Activated naive CD4-positive, alpha-beta T cell treated with anti-CD3 and anti-CD28 coated beads, Interleukin-2, amount 10 ng/mL, durations not matched to agents 7 days and 5 days (primary cell): ENCODE results near the gene DYNC1I1.

ENCODE experiments used
- CTCF ChIA-PET: fragments of 350-600 bp; sonication (Branson Sonifier 250); formaldehyde crosslinking; loops from one replicate; lab custom pipeline; 2021; ENCODE audit warnings: antibody characterized with exemption; lab: Charles Lee
- DNase-seq: peaks from one replicate; pipeline ENCODE4 v3.0.0-alpha.2; 2020
- H3K27ac Mint-ChIP-seq: one replicate; pipeline ENCODE4 v1.8.0; 2021; ENCODE audit warnings: mild to moderate bottlenecking, moderate library complexity, mixed read lengths
- H3K27me3 Mint-ChIP-seq: one replicate; pipeline ENCODE4 v1.8.0; 2021; ENCODE audit warnings: mild to moderate bottlenecking, mixed read lengths
- H3K36me3 Mint-ChIP-seq: one replicate; pipeline ENCODE4 v1.8.0; 2021; ENCODE audit warnings: mixed read lengths
- H3K4me1 Mint-ChIP-seq: one replicate; pipeline ENCODE4 v1.8.0; 2021; ENCODE audit warnings: mixed read lengths
- H3K4me3 Mint-ChIP-seq: one replicate; pipeline ENCODE4 v1.8.0; 2021; ENCODE audit warnings: mild to moderate bottlenecking, moderate library complexity, mixed read lengths
- H3K9me3 Mint-ChIP-seq: one replicate; pipeline ENCODE4 v1.8.0; 2021; ENCODE audit warnings: mixed read lengths

Gene DYNC1I1

GRCh38 chr7:95859429-95859828 is 87.1 kb downstream of the DYNC1I1 start:
- no peaks in the 10 kb centered on the region for H3K36me3 Mint-ChIP-seq
- H3K27me3 Mint-ChIP-seq, result no peaks in the 10 kb centered on the region
- DNase-seq, result no peak
- CTCF ChIA-PET, result no interaction called here
- no peaks in the 10 kb centered on the region for H3K9me3 Mint-ChIP-seq
- no peaks in the 10 kb centered on the region for H3K4me1 Mint-ChIP-seq
- H3K27ac Mint-ChIP-seq, result no peak overlapping the region
- H3K4me3 Mint-ChIP-seq, result no peak overlapping the region

GRCh38 chr7:95861041-95861440 is 88.7 kb downstream of the DYNC1I1 start:
- Mint-ChIP-seq H3K9me3 (no peaks in the 10 kb centered on the region), H3K27me3 (no peaks in the 10 kb centered on the region), H3K27ac (no peak overlapping the region), H3K36me3 (no peaks in the 10 kb centered on the region), H3K4me3 (no peak overlapping the region), H3K4me1 (no peaks in the 10 kb centered on the region)
- DNase-seq, result no peak
- CTCF ChIA-PET, result interaction anchor here (0.8 kb wide), 1 partner anchor 11 kb away, joined by 3 read pairs; no protein-coding TSS in a partner anchor

DNA sequence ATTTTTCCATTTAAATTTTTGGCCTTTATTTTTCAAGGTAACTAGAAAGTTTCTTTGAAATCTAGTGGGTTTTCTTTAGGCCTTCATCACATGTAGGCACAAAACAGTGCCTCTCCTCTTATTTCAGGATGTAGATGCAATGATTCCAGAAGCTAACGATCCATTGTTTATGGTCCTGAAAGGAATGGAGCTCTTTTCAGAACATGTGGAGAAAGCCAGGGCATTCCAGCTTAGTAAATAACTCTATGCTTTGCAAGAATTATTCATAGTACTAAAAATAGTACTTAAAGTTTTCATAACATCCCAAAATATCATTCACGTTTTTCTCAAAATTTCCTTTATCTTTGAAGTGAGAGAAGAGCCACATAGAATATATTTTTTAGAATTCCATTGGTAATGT is 91.3 kb downstream of the DYNC1I1 start:
- no peak overlapping the region for H3K27ac Mint-ChIP-seq
- no peaks in the 10 kb centered on the region for H3K36me3 Mint-ChIP-seq
- no peak for DNase-seq
- no peak overlapping the region for H3K4me3 Mint-ChIP-seq
- no peaks in the 10 kb centered on the region for H3K27me3 Mint-ChIP-seq
- CTCF ChIA-PET, result no interaction called here
- no peaks in the 10 kb centered on the region for H3K4me1 Mint-ChIP-seq
- no peaks in the 10 kb centered on the region for H3K9me3 Mint-ChIP-seq

- Mint-ChIP-seq H3K27ac (no peak overlapping the region), H3K27me3 (no peaks in the 10 kb centered on the region), H3K4me3 (no peak overlapping the region), H3K9me3 (no peaks in the 10 kb centered on the region), H3K4me1 (no peaks in the 10 kb centered on the region), H3K36me3 (no peaks in the 10 kb centered on the region)
- CTCF ChIA-PET, result interaction anchor here (1.5 kb wide), 1 partner anchor 15 kb away, joined by 3 read pairs; no protein-coding TSS in a partner anchor
- DNase-seq, result no peak
These were observed 93.5 kb downstream of the DYNC1I1 start for GRCh38 chr7:95865716-95866371.

- Mint-ChIP-seq H3K27me3 (no peaks in the 10 kb centered on the region), H3K36me3 (no peaks in the 10 kb centered on the region), H3K4me3 (no peak overlapping the region), H3K9me3 (no peaks in the 10 kb centered on the region), H3K4me1 (no peaks in the 10 kb centered on the region), H3K27ac (no peak overlapping the region)
- CTCF ChIA-PET, result interaction anchor here (1.5 kb wide), 1 partner anchor 13 kb away, joined by 3 read pairs; no protein-coding TSS in a partner anchor
- DNase-seq, result no peak
These were observed 95.0 kb downstream of the DYNC1I1 start for GRCh38 chr7:95867309-95867708.

GRCh38 chr7:95871075-95871848 is 98.9 kb downstream of the DYNC1I1 start:
- H3K4me3 Mint-ChIP-seq, result no peak overlapping the region
- no peaks in the 10 kb centered on the region for H3K4me1 Mint-ChIP-seq
- no peaks in the 10 kb centered on the region for H3K36me3 Mint-ChIP-seq
- H3K27me3 Mint-ChIP-seq, result no peaks in the 10 kb centered on the region
- peak; percentile 24 for DNase-seq
- CTCF ChIA-PET, result interaction anchor here (0.8 to 2.3 kb wide), 5 partner anchors 10 to 362 kb away, joined by 3 to 14 read pairs (median 5); no protein-coding TSS in a partner anchor
- H3K27ac Mint-ChIP-seq, result no peak overlapping the region
- no peaks in the 10 kb centered on the region for H3K9me3 Mint-ChIP-seq

DNA sequence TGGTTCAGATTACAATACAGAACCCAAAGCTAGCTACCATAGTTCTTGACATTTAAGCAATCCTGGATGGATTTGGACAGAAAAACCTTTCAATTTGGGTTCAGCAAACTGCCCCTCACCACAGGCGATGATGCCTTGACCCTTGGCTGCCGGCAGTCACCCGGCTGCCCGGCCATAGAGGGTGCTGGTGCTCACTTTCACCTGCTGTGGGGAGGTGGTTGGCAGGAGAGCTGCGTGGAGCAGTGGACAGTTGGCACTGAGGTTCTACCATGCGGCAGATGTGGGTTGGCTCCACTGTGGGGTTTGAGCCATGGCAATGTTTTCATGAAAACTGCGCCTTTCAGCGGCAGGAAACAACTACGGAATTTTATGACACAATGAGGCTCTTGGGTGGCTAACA is 99.5 kb downstream of the DYNC1I1 start:
- H3K27ac Mint-ChIP-seq, result no peak overlapping the region
- CTCF ChIA-PET, result interaction anchor here (0.8 to 2.3 kb wide), 5 partner anchors 11 to 363 kb away, joined by 3 to 14 read pairs (median 5); no protein-coding TSS in a partner anchor
- H3K4me3 Mint-ChIP-seq, result no peak overlapping the region
- H3K36me3 Mint-ChIP-seq, result no peaks in the 10 kb centered on the region
- H3K9me3 Mint-ChIP-seq, result no peaks in the 10 kb centered on the region
- DNase-seq, result no peak
- no peaks in the 10 kb centered on the region for H3K27me3 Mint-ChIP-seq
- no peaks in the 10 kb centered on the region for H3K4me1 Mint-ChIP-seq

- H3K27me3 Mint-ChIP-seq, result no peaks in the 10 kb centered on the region
- H3K9me3 Mint-ChIP-seq, result no peaks in the 10 kb centered on the region
- no peaks in the 10 kb centered on the region for H3K4me1 Mint-ChIP-seq
- no peak overlapping the region for H3K27ac Mint-ChIP-seq
- no peaks in the 10 kb centered on the region for H3K36me3 Mint-ChIP-seq
- no peak overlapping the region for H3K4me3 Mint-ChIP-seq
- CTCF ChIA-PET, result no interaction called here
- no peak for DNase-seq
These were observed 101.8 kb downstream of the DYNC1I1 start for GRCh38 chr7:95874129-95874528.

DNA sequence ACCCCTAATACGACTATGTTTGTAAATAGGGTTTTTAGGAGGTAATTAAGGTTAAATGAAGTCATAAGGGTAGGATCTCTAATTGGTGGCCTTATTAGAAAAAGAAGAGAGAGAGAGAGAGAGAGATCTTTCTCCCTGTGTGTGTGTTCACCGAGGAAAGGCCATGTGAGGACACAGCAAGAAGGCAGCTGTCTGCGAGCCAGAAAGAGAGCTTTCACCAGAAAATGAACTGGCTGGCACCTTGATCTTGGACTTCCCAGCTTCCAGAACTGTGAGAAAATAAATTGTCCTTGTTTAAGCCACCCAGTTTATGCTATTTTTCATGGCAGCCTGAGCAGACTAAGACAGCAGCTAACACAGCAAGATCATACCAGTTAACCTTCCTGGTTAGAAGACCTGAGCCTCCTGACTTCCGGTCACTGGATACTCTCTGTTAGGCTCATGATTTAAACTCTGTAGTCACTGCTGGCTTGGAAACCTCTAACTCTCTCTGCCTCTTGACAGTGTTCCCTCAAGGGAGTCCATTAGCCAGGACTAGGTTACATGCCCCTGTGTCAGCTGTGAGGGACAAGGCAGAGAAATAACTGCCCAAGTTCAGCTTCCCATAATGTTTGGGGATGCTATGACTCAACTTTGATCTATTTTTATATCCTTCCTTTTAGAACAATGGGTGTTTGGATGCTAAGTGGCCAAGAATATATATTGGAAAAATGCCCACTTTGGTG is 102.3 kb downstream of the DYNC1I1 start:
- Mint-ChIP-seq H3K36me3 (no peaks in the 10 kb centered on the region), H3K27me3 (no peaks in the 10 kb centered on the region), H3K4me3 (no peak overlapping the region), H3K9me3 (no peaks in the 10 kb centered on the region), H3K27ac (no peak overlapping the region), H3K4me1 (no peaks in the 10 kb centered on the region)
- DNase-seq, result no peak
- CTCF ChIA-PET, result no interaction called here

DNA sequence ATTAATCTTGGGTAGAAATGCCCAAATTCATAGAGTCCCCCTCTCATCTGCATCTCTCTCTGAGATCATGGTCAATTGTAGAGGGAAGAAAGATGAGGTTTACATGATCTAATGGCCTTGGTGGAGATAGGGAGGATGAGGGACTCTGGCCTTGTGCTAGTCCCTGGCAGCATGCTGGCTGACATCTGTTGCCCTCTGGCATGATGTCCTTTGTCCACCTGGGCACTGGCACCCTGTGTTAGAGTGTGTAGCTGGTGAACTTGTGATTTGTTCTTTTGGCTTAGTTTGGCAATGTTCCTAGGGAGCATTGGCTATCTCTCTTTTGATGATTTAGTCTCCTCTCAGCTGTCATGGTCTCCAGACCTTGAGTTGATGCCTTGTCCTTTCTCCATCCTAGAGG is 103.2 kb downstream of the DYNC1I1 start:
- no peaks in the 10 kb centered on the region for H3K27me3 Mint-ChIP-seq
- H3K36me3 Mint-ChIP-seq, result no peaks in the 10 kb centered on the region
- H3K27ac Mint-ChIP-seq, result no peak overlapping the region

GRCh38 chr7:95878677-95879076 is 106.3 kb downstream of the DYNC1I1 start:
- no peak for DNase-seq

More for the DNA sequence above, 103.2 kb downstream of the DYNC1I1 start:
- DNase-seq, result no peak
- Mint-ChIP-seq H3K4me3 (no peak overlapping the region), H3K9me3 (no peaks in the 10 kb centered on the region), H3K4me1 (no peaks in the 10 kb centered on the region)
- CTCF ChIA-PET, result no interaction called here

DNA sequence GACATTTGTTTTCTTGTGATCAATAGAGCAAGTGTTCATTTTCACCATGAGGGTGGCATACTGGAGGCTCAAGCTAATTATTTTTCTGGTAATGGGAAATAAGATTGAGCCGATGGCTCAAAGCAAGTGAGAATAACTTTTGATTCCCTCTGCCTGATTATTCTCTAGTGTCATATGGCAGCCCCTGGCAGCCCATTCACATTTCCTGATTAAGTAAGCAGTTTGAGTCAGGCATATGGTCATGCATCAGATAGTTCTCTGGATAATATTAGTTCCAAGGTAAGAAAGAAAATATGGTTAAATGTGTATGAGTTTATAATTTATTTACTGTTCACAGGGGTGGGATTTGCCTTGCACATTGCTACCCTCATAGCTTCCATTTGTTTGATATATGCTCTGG is 109.2 kb downstream of the DYNC1I1 start:
- Mint-ChIP-seq H3K27me3 (no peaks in the 10 kb centered on the region), H3K4me3 (no peak overlapping the region), H3K4me1 (no peaks in the 10 kb centered on the region), H3K36me3 (no peaks in the 10 kb centered on the region), H3K27ac (no peak overlapping the region), H3K9me3 (no peaks in the 10 kb centered on the region)
- CTCF ChIA-PET, result interaction anchor here (0.9 kb wide), 1 partner anchor 39 kb away, joined by 3 read pairs; no protein-coding TSS in a partner anchor
- no peak for DNase-seq

More at GRCh38 chr7:95878677-95879076, 106.3 kb downstream of the DYNC1I1 start:
- CTCF ChIA-PET, result no interaction called here
- Mint-ChIP-seq H3K9me3 (no peaks in the 10 kb centered on the region), H3K27me3 (no peaks in the 10 kb centered on the region), H3K4me3 (no peak overlapping the region), H3K4me1 (no peaks in the 10 kb centered on the region), H3K27ac (no peak overlapping the region), H3K36me3 (no peaks in the 10 kb centered on the region)

DNA sequence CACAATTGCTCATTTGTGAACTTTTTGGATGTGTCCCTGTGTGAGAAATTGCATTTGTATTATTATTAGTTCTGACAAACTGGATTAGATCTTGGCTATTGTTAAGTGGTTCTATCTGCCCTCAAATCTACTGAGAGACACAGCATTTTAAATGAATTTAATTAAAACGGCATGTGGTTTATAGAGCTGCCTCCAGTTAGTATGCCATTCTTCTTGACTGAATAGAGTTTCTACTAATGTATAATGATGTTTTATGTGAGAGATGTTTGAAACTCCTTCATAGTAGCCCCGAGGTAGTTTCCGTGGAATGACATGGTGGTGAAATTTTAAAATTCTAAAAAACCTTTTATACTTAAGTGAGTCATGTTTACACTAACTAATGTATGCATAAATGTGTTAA is 110.9 kb downstream of the DYNC1I1 start:
- H3K4me3 Mint-ChIP-seq, result no peak overlapping the region
- no peaks in the 10 kb centered on the region for H3K9me3 Mint-ChIP-seq
- no peaks in the 10 kb centered on the region for H3K36me3 Mint-ChIP-seq
- no peaks in the 10 kb centered on the region for H3K27me3 Mint-ChIP-seq
- CTCF ChIA-PET, result no interaction called here
- H3K27ac Mint-ChIP-seq, result no peak overlapping the region
- no peaks in the 10 kb centered on the region for H3K4me1 Mint-ChIP-seq
- DNase-seq, result no peak

DNA sequence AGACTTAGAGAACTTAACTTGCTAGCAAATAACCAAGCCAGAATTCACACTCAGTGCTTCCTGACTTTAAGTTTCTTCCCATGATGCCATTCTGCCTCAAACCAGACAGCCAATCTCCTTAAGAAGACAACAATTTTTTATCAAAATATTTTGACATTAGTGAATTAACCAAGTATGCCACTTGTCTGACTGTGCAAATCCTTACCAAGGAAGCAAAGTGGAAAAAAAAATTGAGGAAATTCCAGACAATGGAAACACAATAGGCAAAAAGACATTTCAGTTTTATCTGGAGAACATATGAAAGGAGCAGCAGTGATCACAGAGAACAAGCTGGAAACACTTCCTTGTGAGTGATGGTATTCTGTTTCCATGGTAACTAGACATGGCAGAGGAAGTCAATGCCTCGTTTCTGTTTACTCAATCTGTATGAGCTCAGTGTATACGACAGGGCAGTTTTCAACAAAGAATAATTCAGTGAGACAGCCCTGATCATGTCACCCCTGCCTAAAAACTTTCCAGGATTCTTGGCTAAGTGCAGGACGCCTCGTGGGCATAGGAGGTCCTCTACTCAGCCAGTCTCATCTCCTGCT is 114.2 kb downstream of the DYNC1I1 start:
- Mint-ChIP-seq H3K36me3 (no peaks in the 10 kb centered on the region), H3K27ac (no peak overlapping the region), H3K9me3 (no peaks in the 10 kb centered on the region), H3K4me3 (no peak overlapping the region), H3K4me1 (no peaks in the 10 kb centered on the region), H3K27me3 (no peaks in the 10 kb centered on the region)
- CTCF ChIA-PET, result no interaction called here
- DNase-seq, result no peak
